Naive thymus-derived CD4-positive, alpha-beta T cell (primary cell): ENCODE measurements around the gene COPS4. TPM values are rescaled to one million over a fixed set of nuclear protein-coding genes. Genes with fewer than 3 reads are reported as not detected.
"Not testable (repeated sequence)": the region's sequence is repeated elsewhere in the genome, so short reads cannot be mapped to it uniquely, and the experiment has no call there.

Experiments
- ATAC-seq: fragments of 150-1000 bp; cut with Tn5 transposase; 2 replicates; pipeline ENCODE4 v1.10.0; 2021; ENCODE audit warnings: mild to moderate bottlenecking, moderate library complexity
- CTCF ChIA-PET: fragments of 350-600 bp; sonication (Branson Sonifier 250); formaldehyde crosslinking; loops from one replicate; lab custom pipeline; 2021; ENCODE audit warnings: antibody characterized with exemption; lab: Charles Lee
- POLR2A ChIA-PET: fragments of 350-600 bp; sonication (Branson Sonifier 250); formaldehyde crosslinking; loops from one replicate; lab custom pipeline; 2021; ENCODE audit warnings: antibody characterized with exemption, inconsistent platforms; lab: Charles Lee
- DNase-seq, 9 donors: peaks; one replicate each; pipeline versions ENCODE4 v3.0.0 to v3.0.0-alpha.2; 2020 to 2022; ENCODE audit warnings: mixed read lengths in 1 of 9
- H3K27ac ChIP-seq: one replicate; pipeline ENCODE4 v1.7.0; 2013; ENCODE audit warnings: mild to moderate bottlenecking, low read depth, low read length, moderate library complexity
- H3K27me3 ChIP-seq, 2 donors: one replicate each; pipeline ENCODE4 v1.7.0; 2013; ENCODE audit warnings: low read length in 2 of 2, mild to moderate bottlenecking in 2 of 2, moderate library complexity in 2 of 2; ENCODE audit not compliant: control insufficient read depth in 2 of 2, insufficient read depth in 2 of 2
- H3K36me3 ChIP-seq, 3 experiments: 1 replicate in 2 of 3; 2 replicates in 1 of 3; pipeline ENCODE4 v1.7.0; 2013; ENCODE audit warnings: low read length in 3 of 3, mild to moderate bottlenecking in 3 of 3, moderate library complexity in 1 of 3; ENCODE audit not compliant: insufficient read depth in 3 of 3, control insufficient read depth in 2 of 3
- H3K4me1 ChIP-seq, 2 donors: one replicate each; pipeline ENCODE4 v1.7.0; 2013; ENCODE audit warnings: low read length in 2 of 2, mild to moderate bottlenecking in 2 of 2, moderate library complexity in 1 of 2; ENCODE audit not compliant: control insufficient read depth in 2 of 2, insufficient read depth in 2 of 2
- H3K4me3 ChIP-seq: 2 replicates; pipeline ENCODE4 v1.7.0; 2013; ENCODE audit warnings: mild to moderate bottlenecking, low read length
- H3K9me3 ChIP-seq, 3 experiments: 1 replicate in 2 of 3; 2 replicates in 1 of 3; pipeline ENCODE4 v1.7.0; 2013; ENCODE audit warnings: low read length in 3 of 3; ENCODE audit not compliant: control insufficient read depth in 2 of 3
- H3K27ac Mint-ChIP-seq, 9 donors: one replicate each; pipeline ENCODE4 v1.8.0; 2020 to 2022; ENCODE audit warnings: mixed read lengths in 9 of 9, mild to moderate bottlenecking in 8 of 9, moderate library complexity in 5 of 9, inconsistent platforms in 2 of 9
- H3K27me3 Mint-ChIP-seq, 5 donors: one replicate each; pipeline ENCODE4 v1.8.0; 2021 to 2022; ENCODE audit warnings: mixed read lengths in 5 of 5, mild to moderate bottlenecking in 1 of 5
- H3K36me3 Mint-ChIP-seq, 5 donors: one replicate each; pipeline ENCODE4 v1.8.0; 2020 to 2022; ENCODE audit warnings: mixed read lengths in 5 of 5, mild to moderate bottlenecking in 3 of 5, inconsistent platforms in 1 of 5
- H3K4me1 Mint-ChIP-seq, 7 donors: one replicate each; pipeline ENCODE4 v1.8.0; 2020 to 2022; ENCODE audit warnings: mixed read lengths in 7 of 7, mild to moderate bottlenecking in 3 of 7, inconsistent platforms in 1 of 7
- H3K4me3 Mint-ChIP-seq, 10 donors: one replicate each; pipeline ENCODE4 v1.8.0; 2020 to 2022; ENCODE audit warnings: mild to moderate bottlenecking in 10 of 10, mixed read lengths in 10 of 10, moderate library complexity in 6 of 10, inconsistent platforms in 2 of 10
- H3K9me3 Mint-ChIP-seq, 11 donors: one replicate each; pipeline ENCODE4 v1.8.0; 2020 to 2022; ENCODE audit warnings: mixed read lengths in 11 of 11, mild to moderate bottlenecking in 4 of 11, inconsistent platforms in 1 of 11, moderate library complexity in 1 of 11
- intact Hi-C, 2 donors: fragments of 100-400 bp; cut with micrococcal nuclease; formaldehyde crosslinking; loops; one replicate each; pipeline ENCODE4 v1.15.1; 2023
- polyA plus RNA-seq, 2 donors: library from polyadenylated mRNA; unstranded; fragments of 300-500 nt; fragmentation: Illumina TruSeq; gene quantifications; one replicate each; pipeline ENCODE4 v1.2.3, GENCODE V29; 2021
- total RNA-seq, 6 experiments: library from RNA in 5 of 6; stranded (reverse) in 5 of 6; gene quantifications; 1 replicate in 5 of 6; 2 replicates in 1 of 6; pipeline ENCODE4 v1.2.3 and lab custom pipeline; 2021 to 2026

The COPS4 gene
- total and polyA plus RNA-seq, 7 experiments from 2014 or later = 23.5 to 59.7 (median 27.9) TPM

- Mint-ChIP-seq H3K36me3 (peaks cover 5 to 49% (median 21%) of the 10 kb centered on the region in 5 donors), H3K27ac (peak overlapping the region; percentile 92 to 99 (median 98)), H3K9me3 (no peaks in the 10 kb centered on the region), H3K27me3 (no peaks in the 10 kb centered on the region), H3K4me3 (peak overlapping the region; percentile 95 to 99 (median 98)), H3K4me1 (peaks cover 25 to 63% (median 46%) of the 10 kb centered on the region in 7 donors)
- no peak for ATAC-seq
- ChIA-PET POLR2A (interaction anchor here (0.7 to 7.7 kb wide), 23 partner anchors 13 to 344 kb away, joined by 3 to 61 read pairs (median 5); partner anchors contain the start of genes COPS4, HELQ and MRPS18C), CTCF (interaction anchor here (0.6 to 5.2 kb wide), 19 partner anchors 8 to 149 kb away, joined by 3 to 48 read pairs (median 4); no protein-coding TSS in a partner anchor)
- no peaks in the 10 kb centered on the region for H3K9me3 ChIP-seq
- no peaks in the 10 kb centered on the region for H3K27me3 ChIP-seq
- peaks cover 31 to 37% of the 10 kb centered on the region in 2 donors for H3K4me1 ChIP-seq
- peak overlapping the region; percentile 88 for H3K27ac ChIP-seq
- intact Hi-C loops = loop anchor here (1.0 to 10.0 kb wide), 21 partner anchors 11 to 1639 kb away; partner anchors contain the start of genes HELQ (in 2 of the 2), MRPS18C (in 2 of the 2), COPS4 (in 1 of the 2) and RASGEF1B (in 1 of the 2)
- peak in 2 of 9 donors; percentile 14 to 17 for DNase-seq
- peak overlapping the region; percentile 82 for H3K4me3 ChIP-seq
- peaks cover 0 to 7% (median 0%) of the 10 kb centered on the region in 3 experiments for H3K36me3 ChIP-seq
Observed at GRCh38 chr4:83110970-83111750, 76.2 kb downstream of the COPS4 start.

GRCh38 chr4:83111751-83112141 lies 76.8 kb downstream of the COPS4 start:
- not testable (repeated sequence) for H3K27me3 Mint-ChIP-seq, H3K36me3 ChIP-seq, DNase-seq, ATAC-seq, H3K9me3 ChIP-seq, H3K27me3 ChIP-seq, H3K9me3 Mint-ChIP-seq
- ChIA-PET CTCF (interaction anchor here (0.6 to 5.2 kb wide), 9 partner anchors 9 to 140 kb away, joined by 3 to 48 read pairs (median 4); no protein-coding TSS in a partner anchor), POLR2A (interaction anchor here (0.7 to 7.7 kb wide), 15 partner anchors 11 to 149 kb away, joined by 3 to 61 read pairs (median 5); partner anchors contain the start of gene COPS4)
- Histone ChIP-seq H3K4me1 (peaks cover 29 to 33% of the 10 kb centered on the region in 2 donors), H3K27ac (peak overlapping the region; percentile 88), H3K4me3 (peak overlapping the region; percentile 82)
- peaks cover 5 to 43% (median 21%) of the 10 kb centered on the region in 5 donors for H3K36me3 Mint-ChIP-seq
- intact Hi-C loops = loop anchor here (1.0 to 10.0 kb wide), 11 partner anchors 15 to 1639 kb away; partner anchors contain the start of genes HELQ (in 2 of the 2), MRPS18C (in 2 of the 2), COPS4 (in 1 of the 2) and COQ2 (in 1 of the 2)
- peak overlapping the region; percentile 89 to 99 (median 98) for H3K27ac Mint-ChIP-seq
- H3K4me3 Mint-ChIP-seq = peak overlapping the region; percentile 92 to 99 (median 98)
- peaks cover 25 to 60% (median 45%) of the 10 kb centered on the region in 7 donors for H3K4me1 Mint-ChIP-seq

- DNase-seq = peak in 7 of 9 donors; percentile 9 to 58 (median 38)
- ATAC-seq = no peak
Observed at GRCh38 chr4:83112231-83112630, 77.2 kb downstream of the COPS4 start.

GRCh38 chr4:83112678-83113428 lies 77.9 kb downstream of the COPS4 start:
- H3K9me3 Mint-ChIP-seq = no peaks in the 10 kb centered on the region
- Histone ChIP-seq H3K27me3 (no peaks in the 10 kb centered on the region), H3K9me3 (no peaks in the 10 kb centered on the region), H3K27ac (peak overlapping the region; percentile 88), H3K36me3 (no peaks in the 10 kb centered on the region), H3K4me1 (peaks cover 20 to 31% of the 10 kb centered on the region in 2 donors), H3K4me3 (peak overlapping the region; percentile 91)
- peaks cover 5 to 43% (median 21%) of the 10 kb centered on the region in 5 donors for H3K36me3 Mint-ChIP-seq
- peak overlapping the region; percentile 95 to 100 (median 98) for H3K4me3 Mint-ChIP-seq
- CTCF ChIA-PET = interaction anchor here (0.6 to 5.2 kb wide), 14 partner anchors 11 to 159 kb away, joined by 3 to 48 read pairs (median 4); partner anchors contain the start of gene COPS4
- DNase-seq (peak in 7 of 9 donors; percentile 29 to 59 (median 51)), ATAC-seq (no peak)
- peaks cover 27 to 51% (median 42%) of the 10 kb centered on the region in 7 donors for H3K4me1 Mint-ChIP-seq
- no peaks in the 10 kb centered on the region for H3K27me3 Mint-ChIP-seq
- intact Hi-C loops = loop anchor here (1.0 to 10.0 kb wide), 8 partner anchors 118 to 1641 kb away; partner anchors contain the start of genes HELQ (in 2 of the 2), MRPS18C (in 2 of the 2), COQ2 (in 1 of the 2) and RASGEF1B (in 1 of the 2)
- POLR2A ChIA-PET = interaction anchor here (0.9 to 7.7 kb wide), 18 partner anchors 11 to 171 kb away, joined by 3 to 61 read pairs (median 6); partner anchors contain the start of genes COPS4 and COQ2
- peak overlapping the region; percentile 90 to 99 (median 98) for H3K27ac Mint-ChIP-seq

More at GRCh38 chr4:83112231-83112630, 77.2 kb downstream of the COPS4 start:
- Mint-ChIP-seq H3K36me3 (peaks cover 5 to 43% (median 21%) of the 10 kb centered on the region in 5 donors), H3K27me3 (no peaks in the 10 kb centered on the region), H3K4me3 (peak overlapping the region; percentile 95 to 100 (median 98)), H3K4me1 (peaks cover 25 to 55% (median 45%) of the 10 kb centered on the region in 7 donors), H3K27ac (peak overlapping the region; percentile 90 to 99 (median 98)), H3K9me3 (no peaks in the 10 kb centered on the region)
- CTCF ChIA-PET = interaction anchor here (0.6 to 5.2 kb wide), 13 partner anchors 12 to 160 kb away, joined by 3 to 48 read pairs (median 4); partner anchors contain the start of gene COPS4
- Histone ChIP-seq H3K36me3 (no peaks in the 10 kb centered on the region), H3K27me3 (no peaks in the 10 kb centered on the region), H3K4me3 (peak overlapping the region; percentile 91), H3K9me3 (no peaks in the 10 kb centered on the region), H3K27ac (peak overlapping the region; percentile 88), H3K4me1 (peaks cover 26 to 33% of the 10 kb centered on the region in 2 donors)
- intact Hi-C loops = loop anchor here (1.0 to 10.0 kb wide), 7 partner anchors 172 to 1640 kb away; partner anchors contain the start of genes HELQ (in 2 of the 2), MRPS18C (in 2 of the 2), COQ2 (in 1 of the 2) and RASGEF1B (in 1 of the 2)
- POLR2A ChIA-PET = interaction anchor here (0.7 to 7.7 kb wide), 14 partner anchors 11 to 148 kb away, joined by 3 to 61 read pairs (median 6); partner anchors contain the start of gene COPS4

GRCh38 chr4:83113429-83113786 lies 78.4 kb downstream of the COPS4 start:
- peaks cover 29 to 51% (median 42%) of the 10 kb centered on the region in 7 donors for H3K4me1 Mint-ChIP-seq
- Histone ChIP-seq H3K4me3 (peak overlapping the region; percentile 91), H3K27me3 (no peaks in the 10 kb centered on the region), H3K4me1 (peaks cover 20 to 28% of the 10 kb centered on the region in 2 donors), H3K27ac (peak overlapping the region; percentile 88), H3K36me3 (no peaks in the 10 kb centered on the region), H3K9me3 (no peaks in the 10 kb centered on the region)
- POLR2A ChIA-PET = interaction anchor here (0.8 to 7.7 kb wide), 18 partner anchors 11 to 171 kb away, joined by 3 to 61 read pairs (median 6); partner anchors contain the start of genes COPS4 and COQ2
- no peaks in the 10 kb centered on the region for H3K9me3 Mint-ChIP-seq
- no peaks in the 10 kb centered on the region for H3K27me3 Mint-ChIP-seq
- DNase-seq = no peak
- intact Hi-C loops = loop anchor here (1.0 to 10.0 kb wide), 6 partner anchors 118 to 1641 kb away; partner anchors contain the start of genes HELQ (in 2 of the 2), MRPS18C (in 2 of the 2) and RASGEF1B (in 1 of the 2)
- H3K27ac Mint-ChIP-seq = peak overlapping the region; percentile 90 to 99 (median 98)
- peaks cover 5 to 39% (median 21%) of the 10 kb centered on the region in 5 donors for H3K36me3 Mint-ChIP-seq
- CTCF ChIA-PET = interaction anchor here (0.6 to 5.2 kb wide), 13 partner anchors 11 to 159 kb away, joined by 3 to 48 read pairs (median 5); no protein-coding TSS in a partner anchor
- no peak for ATAC-seq
- H3K4me3 Mint-ChIP-seq = peak overlapping the region; percentile 95 to 100 (median 98)
